Neural cell (in vitro differentiated cells): Measurements from ENCODE around the gene LACRT. TPM values are rescaled to one million over a fixed set of nuclear protein-coding genes. Genes with fewer than 3 reads are reported as not detected.

Experiments used
- H2AFZ ChIP-seq: fragments of 200-600, 300-800 bp; sonication (generic), shearing (Covaris generic); 2 replicates; pipeline ENCODE4 v1.6.0; 2014; ENCODE audit warnings: low read depth, mild to moderate bottlenecking, antibody characterized with exemption, low read length, moderate library complexity
- H3F3A ChIP-seq: fragments of 200-600 bp; shearing (Covaris generic); 2 replicates; pipeline ENCODE4 v1.6.1; 2016; ENCODE audit warnings: mild to moderate bottlenecking, moderate library complexity, mixed read lengths, antibody characterized with exemption, low read length; ENCODE audit not compliant: insufficient read depth, poor library complexity, severe bottlenecking
- H3K27ac ChIP-seq: fragments of 200-600, 300-800 bp; sonication (generic), shearing (Covaris generic); 2 replicates; pipeline ENCODE4 v1.5.1; 2014; ENCODE audit warnings: mild to moderate bottlenecking, low read length, moderate library complexity
- H3K27me3 ChIP-seq: fragments of 300-800, 200-600 bp; sonication (generic), shearing (Covaris generic); 2 replicates; pipeline ENCODE4 v1.6.0; 2014; ENCODE audit warnings: mild to moderate bottlenecking, low read depth, low read length, moderate library complexity; ENCODE audit not compliant: insufficient read depth
- H3K36me3 ChIP-seq: fragments of 300-800, 200-600 bp; sonication (generic), shearing (Covaris generic); 2 replicates; pipeline ENCODE4 v1.5.1; 2014; ENCODE audit warnings: mild to moderate bottlenecking, antibody characterized with exemption, low read length, moderate library complexity; ENCODE audit not compliant: insufficient read depth
- H3K4me2 ChIP-seq: fragments of 300-800, 200-600 bp; sonication (generic), shearing (Covaris generic); 2 replicates; pipeline ENCODE4 v1.6.0; 2014; ENCODE audit warnings: mild to moderate bottlenecking, low read length
- H3K4me3 ChIP-seq: fragments of 300-800, 200-600 bp; sonication (generic), shearing (Covaris generic); 2 replicates; pipeline ENCODE4 v1.5.1; 2014; ENCODE audit warnings: mild to moderate bottlenecking, low read length, moderate library complexity
- H3K79me2 ChIP-seq: fragments of 200-600 bp; shearing (Covaris generic); replicated peaks from 2 replicates; pipeline ENCODE4 v1.6.0; 2014; ENCODE audit warnings: mild to moderate bottlenecking, low read length, moderate library complexity; ENCODE audit not compliant: insufficient read depth
- H3K9ac ChIP-seq: fragments of 300-800, 200-600 bp; sonication (generic), shearing (Covaris generic); 2 replicates; pipeline ENCODE4 v1.6.1; 2016; ENCODE audit warnings: mild to moderate bottlenecking, low read length, mixed read lengths
- H3K9me2 ChIP-seq: fragments of 200-600 bp; shearing (Covaris generic); 2 replicates; pipeline ENCODE4 v1.6.1; 2016; ENCODE audit warnings: mild to moderate bottlenecking, low read length, mixed read lengths; ENCODE audit not compliant: insufficient read depth
- H3K9me3 ChIP-seq: fragments of 200-600, 300-800 bp; sonication (generic), shearing (Covaris generic); 2 replicates; pipeline ENCODE4 v1.6.1; 2016; ENCODE audit warnings: mild to moderate bottlenecking, mixed run types, low read length, moderate library complexity, mixed read lengths
- H4K20me1 ChIP-seq: fragments of 200-600 bp; shearing (Covaris generic); 2 replicates; pipeline ENCODE4 v1.6.1; 2016; ENCODE audit warnings: mild to moderate bottlenecking, mixed run types; ENCODE audit not compliant: insufficient read depth
- CTCF ChIP-seq: fragments of 450-650 bp; IDR thresholded peaks from 2 replicates; pipeline ENCODE4 v1.5.1; 2014; ENCODE audit warnings: antibody characterized with exemption, mild to moderate bottlenecking, moderate library complexity; ENCODE audit not compliant: poor library complexity, severe bottlenecking
- EP300 ChIP-seq: fragments of 450-650 bp; conservative IDR thresholded peaks from 2 replicates; pipeline ENCODE4 v1.6.1; 2014; ENCODE audit warnings: antibody characterized with exemption, mild to moderate bottlenecking, moderate library complexity; ENCODE audit not compliant: poor library complexity, severe bottlenecking
- EZH2 ChIP-seq: fragments of 200-600, 300-800 bp; shearing (Covaris generic), sonication (generic); IDR thresholded peaks from 2 replicates; pipeline ENCODE4 v1.6.1; 2014; ENCODE audit warnings: antibody characterized with exemption, low read length, borderline replicate concordance, mild to moderate bottlenecking; ENCODE audit not compliant: insufficient read depth, poor library complexity, severe bottlenecking
- MXI1 ChIP-seq: fragments of 450-650 bp; conservative IDR thresholded peaks from 2 replicates; pipeline ENCODE4 v1.6.1; 2014; ENCODE audit warnings: antibody characterized with exemption, mild to moderate bottlenecking; ENCODE audit not compliant: poor library complexity, severe bottlenecking
- POLR2AphosphoS5 ChIP-seq: IDR thresholded peaks from 2 replicates; pipeline ENCODE4 v1.6.1; 2012
- RAD21 ChIP-seq: fragments of 450-650 bp; conservative IDR thresholded peaks from 2 replicates; pipeline ENCODE4 v1.6.1; 2014; ENCODE audit warnings: antibody characterized with exemption, mild to moderate bottlenecking, moderate library complexity
- REST ChIP-seq: IDR thresholded peaks from 2 replicates; pipeline ENCODE4 v1.6.1; 2012; ENCODE audit warnings: borderline replicate concordance
- SMC3 ChIP-seq: fragments of 450-650 bp; conservative IDR thresholded peaks from 2 replicates; pipeline ENCODE4 v1.6.1; 2014; ENCODE audit warnings: antibody characterized with exemption, mild to moderate bottlenecking, moderate library complexity; ENCODE audit not compliant: poor library complexity
- TAF1 ChIP-seq: IDR thresholded peaks from 2 replicates; pipeline ENCODE4 v1.6.1; 2012; ENCODE audit warnings: low read depth
- polyA plus RNA-seq: library from polyadenylated mRNA; depleted of rRNA; stranded (reverse); fragments of >200 nt; gene quantifications from 2 replicates; pipeline ENCODE4 v1.2.3, GENCODE V29; 2014

Gene LACRT
- polyA plus RNA-seq, 1 donor from 2014 or later: not detected

GRCh38 chr12:54660320-54660962 lies 25.7 kb upstream of the LACRT start:
- H3K36me3 ChIP-seq: no peaks in the 10 kb centered on the region
- H3K9me3 ChIP-seq: no peaks in the 10 kb centered on the region
- no peak for TF ChIP-seq RAD21
- no peak for TF ChIP-seq CTCF
- TF ChIP-seq EP300: no peak
- TF ChIP-seq POLR2AphosphoS5: no peak
- TF ChIP-seq TAF1: no peak
- no peak for TF ChIP-seq SMC3
- no peak for TF ChIP-seq REST
- no peak for TF ChIP-seq EZH2
- no peak for TF ChIP-seq MXI1
- no peaks in the 10 kb centered on the region for H3K9me2 ChIP-seq
- H3K9ac ChIP-seq: no peak overlapping the region
- no peak overlapping the region for H2AFZ ChIP-seq
- no peak overlapping the region for H3K4me3 ChIP-seq
- H3K27ac ChIP-seq: no peak overlapping the region
- H4K20me1 ChIP-seq: no peaks in the 10 kb centered on the region
- H3F3A ChIP-seq: no peaks in the 10 kb centered on the region
- no peaks in the 10 kb centered on the region for H3K79me2 ChIP-seq
- no peaks in the 10 kb centered on the region for H3K27me3 ChIP-seq
- no peak overlapping the region for H3K4me2 ChIP-seq

- H3K4me3 ChIP-seq: no peak overlapping the region
- no peak overlapping the region for H2AFZ ChIP-seq
- no peaks in the 10 kb centered on the region for H3F3A ChIP-seq
- H3K79me2 ChIP-seq: no peaks in the 10 kb centered on the region
- no peak for TF ChIP-seq EZH2
- no peak for TF ChIP-seq SMC3
- TF ChIP-seq RAD21: no peak
- no peak for TF ChIP-seq REST
- no peak for TF ChIP-seq TAF1
- no peak for TF ChIP-seq EP300
- no peak for TF ChIP-seq MXI1
- TF ChIP-seq CTCF: no peak
- TF ChIP-seq POLR2AphosphoS5: no peak
- H3K27me3 ChIP-seq: no peaks in the 10 kb centered on the region
- H3K27ac ChIP-seq: no peak overlapping the region
- H3K36me3 ChIP-seq: no peaks in the 10 kb centered on the region
- no peak overlapping the region for H3K9ac ChIP-seq
- no peaks in the 10 kb centered on the region for H3K9me3 ChIP-seq
- H4K20me1 ChIP-seq: no peaks in the 10 kb centered on the region
- H3K4me2 ChIP-seq: no peak overlapping the region
- H3K9me2 ChIP-seq: no peaks in the 10 kb centered on the region
These were observed 23.9 kb upstream of the LACRT start for GRCh38 chr12:54658306-54659264.
